ENCODE results near the gene RFX3.

RFX3 gene

DNA sequence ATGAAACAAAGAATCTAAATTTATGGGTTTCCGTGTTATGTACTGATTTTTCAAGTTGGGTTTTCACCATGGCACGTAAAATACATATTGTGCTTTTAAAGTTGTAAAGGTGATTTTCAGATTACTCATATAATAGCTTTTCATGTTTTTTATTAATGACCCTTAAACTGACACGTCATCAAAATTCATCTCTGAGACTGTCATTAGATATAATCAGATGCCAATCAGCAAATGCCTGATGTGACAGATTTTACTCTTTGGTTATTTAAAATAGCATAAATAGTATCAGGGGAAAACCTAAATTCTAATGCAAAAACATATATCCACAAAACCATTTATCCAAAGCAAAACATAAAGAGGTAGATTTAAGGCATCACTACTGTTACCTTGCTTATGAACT is 11.0 kb downstream of the RFX3 start:
- no peaks in the 10 kb centered on the region for H3K9me3 ChIP-seq (ENCODE audit: control insufficient read depth, low read length)
- no peak overlapping the region for H3K4me3 ChIP-seq (ENCODE audit: insufficient read depth, low read depth, low read length)
- H3K27ac ChIP-seq (ENCODE audit: insufficient read depth, low read depth, low read length, poor library complexity, severe bottlenecking): no peak overlapping the region
- no peaks in the 10 kb centered on the region for H3K27me3 ChIP-seq (ENCODE audit: control insufficient read depth, insufficient read depth, low read length, poor library complexity, severe bottlenecking)
- WGBS, 2 experiments: 90 to 100% methylated on average over 2 of the region's 3 CpGs
- no peaks in the 10 kb centered on the region for H3K36me3 ChIP-seq (ENCODE audit: control insufficient read depth, insufficient read depth, low read length)
- H3K4me1 ChIP-seq (ENCODE audit: control insufficient read depth, insufficient read depth, low read length): no peaks in the 10 kb centered on the region

DNA sequence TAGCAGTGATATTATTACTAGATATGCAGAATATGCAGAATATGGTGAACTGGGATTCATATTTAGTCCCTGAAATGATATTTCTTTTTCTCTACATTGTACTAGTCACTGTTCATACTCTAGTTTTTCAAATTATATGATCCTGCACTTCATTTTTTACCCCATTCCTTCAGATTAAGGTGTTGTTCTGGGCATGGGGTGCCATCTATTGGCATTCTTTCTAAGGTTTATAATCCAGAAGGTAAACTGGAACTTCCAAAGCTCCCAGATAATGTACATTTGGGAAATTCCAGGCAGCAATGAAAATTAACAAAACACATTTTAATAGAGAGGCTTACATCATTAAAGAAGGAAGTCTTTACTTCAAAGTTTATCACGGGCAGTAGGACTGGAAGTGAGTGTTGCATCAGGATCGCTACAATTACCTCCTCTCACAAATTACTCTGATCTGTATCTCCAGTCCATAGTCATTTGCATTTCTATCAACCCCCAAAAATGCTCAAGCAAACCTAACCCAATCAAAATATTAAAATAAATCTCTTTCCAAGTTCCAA is 12.5 kb downstream of the RFX3 start:
- 90 to 96% methylated on average over 2 of the region's 2 CpGs for WGBS, 2 experiments

DNA sequence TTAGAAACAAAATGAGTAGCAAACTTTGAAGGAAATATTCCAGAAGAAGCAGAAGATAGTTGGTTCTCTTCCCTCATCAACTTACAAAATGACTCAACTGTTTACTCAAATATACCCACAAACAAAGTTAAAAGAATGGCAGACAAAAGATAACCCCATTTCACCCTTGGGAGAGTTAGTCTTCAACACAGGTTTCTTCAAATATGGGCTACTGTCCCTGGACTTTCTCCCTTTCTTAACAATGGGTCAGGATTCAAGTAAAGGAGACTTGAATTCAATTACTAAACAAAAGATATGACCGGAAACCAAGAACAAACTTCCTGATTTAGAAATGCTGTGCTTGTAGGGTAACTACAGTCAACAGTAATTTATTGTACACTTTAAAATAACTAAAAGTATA is 14.2 kb downstream of the RFX3 start:
- no peaks in the 10 kb centered on the region for H3K9me3 ChIP-seq (ENCODE audit: control insufficient read depth, low read length)
- H3K4me3 ChIP-seq (ENCODE audit: insufficient read depth, low read depth, low read length): no peak overlapping the region
- H3K27me3 ChIP-seq (ENCODE audit: control insufficient read depth, insufficient read depth, low read length, poor library complexity, severe bottlenecking): no peaks in the 10 kb centered on the region
- H3K4me1 ChIP-seq (ENCODE audit: control insufficient read depth, insufficient read depth, low read length): peaks cover 8% of the 10 kb centered on the region
- no peaks in the 10 kb centered on the region for H3K36me3 ChIP-seq (ENCODE audit: control insufficient read depth, insufficient read depth, low read length)
- no peak overlapping the region for H3K27ac ChIP-seq (ENCODE audit: insufficient read depth, low read depth, low read length, poor library complexity, severe bottlenecking)
- 86% methylated on average over 1 of the region's 1 CpG; no CpG with 5 or more reads in 1 of the 2 experiments for WGBS, 2 experiments

More for the DNA sequence above, 12.5 kb downstream of the RFX3 start:
- H3K36me3 ChIP-seq (ENCODE audit: control insufficient read depth, insufficient read depth, low read length): no peaks in the 10 kb centered on the region
- no peaks in the 10 kb centered on the region for H3K9me3 ChIP-seq (ENCODE audit: control insufficient read depth, low read length)
- peaks cover 8% of the 10 kb centered on the region for H3K4me1 ChIP-seq (ENCODE audit: control insufficient read depth, insufficient read depth, low read length)
- H3K27me3 ChIP-seq (ENCODE audit: control insufficient read depth, insufficient read depth, low read length, poor library complexity, severe bottlenecking): no peaks in the 10 kb centered on the region
- no peak overlapping the region for H3K4me3 ChIP-seq (ENCODE audit: insufficient read depth, low read depth, low read length)
- no peak overlapping the region for H3K27ac ChIP-seq (ENCODE audit: insufficient read depth, low read depth, low read length, poor library complexity, severe bottlenecking)

DNA sequence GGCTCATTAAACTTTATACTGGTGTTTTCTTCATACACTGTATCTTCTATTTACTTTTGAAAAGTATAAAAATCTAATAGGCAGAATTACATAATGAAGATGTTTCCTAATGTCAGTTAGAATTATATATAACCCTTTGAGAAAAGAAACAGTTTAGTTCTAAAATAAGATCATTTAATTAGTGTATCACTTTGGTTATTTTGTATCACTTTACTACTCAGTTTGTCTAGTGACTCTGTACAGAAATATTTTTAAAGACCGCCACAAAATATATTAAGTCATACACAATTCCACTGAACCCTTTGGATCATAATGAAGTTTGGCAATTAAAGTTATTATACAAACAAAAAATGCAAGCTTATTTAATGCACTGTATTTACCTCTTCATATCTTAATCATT is 15.0 kb downstream of the RFX3 start:
- Histone ChIP-seq H3K4me3 (ENCODE audit: insufficient read depth, low read depth, low read length) (no peak overlapping the region), H3K27ac (ENCODE audit: insufficient read depth, low read depth, low read length, poor library complexity, severe bottlenecking) (no peak overlapping the region), H3K4me1 (ENCODE audit: control insufficient read depth, insufficient read depth, low read length) (peaks cover 8% of the 10 kb centered on the region), H3K27me3 (ENCODE audit: control insufficient read depth, insufficient read depth, low read length, poor library complexity, severe bottlenecking) (no peaks in the 10 kb centered on the region), H3K36me3 (ENCODE audit: control insufficient read depth, insufficient read depth, low read length) (no peaks in the 10 kb centered on the region), H3K9me3 (ENCODE audit: control insufficient read depth, low read length) (no peaks in the 10 kb centered on the region)
- WGBS, 2 experiments: no CpG with 5 or more reads among the region's 1 CpG

DNA sequence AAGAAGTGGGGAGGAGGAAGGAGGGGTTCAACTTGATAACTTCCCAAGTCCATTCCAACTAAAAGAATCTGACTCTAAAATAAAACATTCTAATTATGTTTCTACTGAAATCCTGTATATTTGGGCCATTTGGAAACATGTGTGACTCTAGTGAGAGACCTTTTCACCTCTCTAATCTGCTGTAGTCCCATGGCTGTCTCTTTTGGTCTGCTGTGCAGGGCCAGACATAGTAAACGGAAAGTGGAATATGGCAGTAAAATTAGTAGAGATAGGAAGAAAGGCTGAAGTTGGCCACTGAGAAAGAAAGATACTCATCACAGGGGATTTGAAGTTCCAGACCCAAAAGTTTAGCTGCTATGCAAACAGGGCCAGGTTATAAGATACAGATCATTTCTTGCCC is 15.9 kb downstream of the RFX3 start:
- Histone ChIP-seq H3K36me3 (ENCODE audit: control insufficient read depth, insufficient read depth, low read length) (no peaks in the 10 kb centered on the region), H3K9me3 (ENCODE audit: control insufficient read depth, low read length) (no peaks in the 10 kb centered on the region), H3K27me3 (ENCODE audit: control insufficient read depth, insufficient read depth, low read length, poor library complexity, severe bottlenecking) (no peaks in the 10 kb centered on the region), H3K4me3 (ENCODE audit: insufficient read depth, low read depth, low read length) (no peak overlapping the region), H3K27ac (ENCODE audit: insufficient read depth, low read depth, low read length, poor library complexity, severe bottlenecking) (peak overlapping the region; percentile 38), H3K4me1 (ENCODE audit: control insufficient read depth, insufficient read depth, low read length) (peaks cover 8% of the 10 kb centered on the region)
- WGBS, 2 experiments: 94 to 95% methylated on average over 1 of the region's 1 CpG

DNA sequence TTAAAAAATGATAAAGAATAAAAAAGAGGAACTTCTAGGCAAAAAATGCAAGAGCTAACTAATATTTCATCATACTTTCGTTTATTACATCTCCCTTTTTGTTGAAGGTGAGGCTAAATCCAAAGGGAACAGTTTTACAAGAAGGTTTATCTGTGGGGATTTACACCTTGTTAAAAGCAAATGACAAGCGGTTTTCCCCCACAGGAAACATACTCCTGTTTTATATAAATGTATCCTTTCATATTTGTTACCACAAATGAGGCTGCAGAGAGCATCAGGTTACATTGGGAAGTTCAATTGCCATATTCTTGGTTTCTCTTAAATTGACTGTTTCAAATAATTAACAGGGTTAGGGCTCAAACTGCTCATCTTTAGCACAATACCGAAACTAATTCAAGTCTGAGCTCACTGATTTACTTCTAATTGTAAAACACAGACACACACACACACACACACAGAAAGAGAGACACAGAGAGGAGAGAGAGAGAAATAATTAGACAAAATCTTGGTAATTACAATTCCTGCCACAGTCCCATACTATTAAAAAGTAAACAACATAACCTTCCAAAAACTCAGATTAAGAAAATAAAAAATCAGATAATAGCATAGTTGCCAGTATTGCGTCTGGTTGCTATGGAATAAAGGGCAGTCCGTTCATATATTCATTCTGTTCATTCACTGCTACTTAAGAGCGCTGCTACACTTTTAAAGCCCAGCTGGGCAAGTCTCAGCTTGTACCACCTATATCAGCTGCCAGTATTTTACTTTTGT is 17.1 kb downstream of the RFX3 start:
- no peak overlapping the region for H3K27ac ChIP-seq (ENCODE audit: insufficient read depth, low read depth, low read length, poor library complexity, severe bottlenecking)
- peaks cover 8% of the 10 kb centered on the region for H3K4me1 ChIP-seq (ENCODE audit: control insufficient read depth, insufficient read depth, low read length)
- no peaks in the 10 kb centered on the region for H3K27me3 ChIP-seq (ENCODE audit: control insufficient read depth, insufficient read depth, low read length, poor library complexity, severe bottlenecking)
- H3K36me3 ChIP-seq (ENCODE audit: control insufficient read depth, insufficient read depth, low read length): no peaks in the 10 kb centered on the region
- H3K4me3 ChIP-seq (ENCODE audit: insufficient read depth, low read depth, low read length): no peak overlapping the region
- WGBS, 2 experiments: 90 to 93% methylated on average over 5 to 6 of the region's 6 CpGs
- no peaks in the 10 kb centered on the region for H3K9me3 ChIP-seq (ENCODE audit: control insufficient read depth, low read length)

DNA sequence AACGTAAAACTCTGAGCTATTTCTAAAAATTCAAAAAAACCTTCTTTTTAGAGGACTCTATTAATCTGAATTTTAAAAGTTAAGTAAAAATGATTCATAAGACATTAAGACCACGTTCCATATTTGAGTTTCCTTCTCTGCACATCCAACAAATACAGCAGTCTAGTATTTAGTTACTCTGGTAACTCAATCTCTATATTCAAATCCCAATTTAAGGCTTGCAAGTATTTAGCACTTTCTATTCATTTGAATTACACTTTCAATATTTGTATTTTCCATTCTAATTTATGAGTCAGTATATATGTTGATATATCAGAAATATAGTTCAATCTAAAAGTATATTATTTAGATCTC is 17.7 kb downstream of the RFX3 start:
- Histone ChIP-seq H3K36me3 (ENCODE audit: control insufficient read depth, insufficient read depth, low read length) (no peaks in the 10 kb centered on the region), H3K27ac (ENCODE audit: insufficient read depth, low read depth, low read length, poor library complexity, severe bottlenecking) (no peak overlapping the region), H3K4me1 (ENCODE audit: control insufficient read depth, insufficient read depth, low read length) (peaks cover 8% of the 10 kb centered on the region), H3K4me3 (ENCODE audit: insufficient read depth, low read depth, low read length) (no peak overlapping the region), H3K9me3 (ENCODE audit: control insufficient read depth, low read length) (no peaks in the 10 kb centered on the region), H3K27me3 (ENCODE audit: control insufficient read depth, insufficient read depth, low read length, poor library complexity, severe bottlenecking) (no peaks in the 10 kb centered on the region)
- 90 to 93% methylated on average over 1 to 2 of the region's 2 CpGs for WGBS, 2 experiments

DNA sequence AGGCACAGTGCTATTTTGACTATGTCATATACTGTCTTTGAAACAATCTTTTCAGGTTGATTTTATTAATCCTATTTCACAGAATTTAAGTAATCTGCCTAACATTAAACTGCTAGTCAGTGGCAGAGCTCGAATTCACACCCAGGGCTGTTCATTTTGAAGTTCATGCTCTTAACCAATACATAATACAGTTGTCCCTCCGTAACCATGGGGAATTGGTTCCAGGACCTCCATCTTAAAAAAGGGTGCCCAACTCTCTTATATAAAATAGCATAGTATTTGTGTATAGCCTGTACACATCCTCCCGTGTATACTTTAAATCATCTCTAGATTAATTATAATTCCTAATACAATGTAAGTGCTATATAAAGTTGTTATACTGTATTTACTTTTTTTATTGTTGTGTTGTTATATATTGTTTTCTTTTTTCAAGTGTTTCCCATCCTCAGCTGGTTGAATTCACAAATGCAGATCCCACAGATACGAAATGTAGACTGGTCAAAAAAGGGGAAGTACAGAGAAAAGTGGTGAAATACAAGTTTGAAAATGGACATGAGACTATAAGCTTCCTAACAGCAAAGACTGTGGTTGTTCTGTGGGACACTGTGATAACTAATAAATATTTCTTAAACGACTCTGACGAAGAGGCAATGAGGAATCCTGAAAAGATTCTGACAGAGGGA is 18.3 kb downstream of the RFX3 start:
- no peaks in the 10 kb centered on the region for H3K9me3 ChIP-seq (ENCODE audit: control insufficient read depth, low read length)
- no peak overlapping the region for H3K27ac ChIP-seq (ENCODE audit: insufficient read depth, low read depth, low read length, poor library complexity, severe bottlenecking)
- no peaks in the 10 kb centered on the region for H3K27me3 ChIP-seq (ENCODE audit: control insufficient read depth, insufficient read depth, low read length, poor library complexity, severe bottlenecking)
- WGBS, 2 experiments: 90 to 98% methylated on average over 2 to 5 of the region's 6 CpGs
- H3K4me1 ChIP-seq (ENCODE audit: control insufficient read depth, insufficient read depth, low read length): peaks cover 8% of the 10 kb centered on the region
- no peak overlapping the region for H3K4me3 ChIP-seq (ENCODE audit: insufficient read depth, low read depth, low read length)
- H3K36me3 ChIP-seq (ENCODE audit: control insufficient read depth, insufficient read depth, low read length): no peaks in the 10 kb centered on the region

DNA sequence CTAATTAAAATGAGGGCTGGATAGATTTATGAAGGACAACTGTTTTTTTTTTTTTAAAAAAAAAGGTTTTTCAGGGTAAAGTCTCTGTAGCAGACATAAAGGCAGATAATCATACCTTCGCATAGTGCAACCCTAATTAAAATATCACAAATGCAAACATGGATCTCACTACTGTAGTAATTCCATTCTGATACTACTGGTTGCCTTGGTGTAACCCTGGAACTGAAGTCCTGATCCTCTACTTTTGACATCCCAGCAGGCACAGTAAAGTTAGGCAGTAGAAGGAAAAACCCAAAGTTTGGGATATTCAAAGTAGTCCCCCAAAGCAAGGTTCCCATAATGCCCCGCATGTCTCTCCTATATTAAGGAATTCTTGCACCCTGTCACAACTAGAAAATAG is 19.6 kb downstream of the RFX3 start:
- Histone ChIP-seq H3K27ac (ENCODE audit: insufficient read depth, low read depth, low read length, poor library complexity, severe bottlenecking) (no peak overlapping the region), H3K4me3 (ENCODE audit: insufficient read depth, low read depth, low read length) (no peak overlapping the region), H3K9me3 (ENCODE audit: control insufficient read depth, low read length) (no peaks in the 10 kb centered on the region), H3K4me1 (ENCODE audit: control insufficient read depth, insufficient read depth, low read length) (peaks cover 8% of the 10 kb centered on the region), H3K36me3 (ENCODE audit: control insufficient read depth, insufficient read depth, low read length) (no peaks in the 10 kb centered on the region), H3K27me3 (ENCODE audit: control insufficient read depth, insufficient read depth, low read length, poor library complexity, severe bottlenecking) (no peaks in the 10 kb centered on the region)
- 94 to 100% methylated on average over 1 to 2 of the region's 2 CpGs for WGBS, 2 experiments

DNA sequence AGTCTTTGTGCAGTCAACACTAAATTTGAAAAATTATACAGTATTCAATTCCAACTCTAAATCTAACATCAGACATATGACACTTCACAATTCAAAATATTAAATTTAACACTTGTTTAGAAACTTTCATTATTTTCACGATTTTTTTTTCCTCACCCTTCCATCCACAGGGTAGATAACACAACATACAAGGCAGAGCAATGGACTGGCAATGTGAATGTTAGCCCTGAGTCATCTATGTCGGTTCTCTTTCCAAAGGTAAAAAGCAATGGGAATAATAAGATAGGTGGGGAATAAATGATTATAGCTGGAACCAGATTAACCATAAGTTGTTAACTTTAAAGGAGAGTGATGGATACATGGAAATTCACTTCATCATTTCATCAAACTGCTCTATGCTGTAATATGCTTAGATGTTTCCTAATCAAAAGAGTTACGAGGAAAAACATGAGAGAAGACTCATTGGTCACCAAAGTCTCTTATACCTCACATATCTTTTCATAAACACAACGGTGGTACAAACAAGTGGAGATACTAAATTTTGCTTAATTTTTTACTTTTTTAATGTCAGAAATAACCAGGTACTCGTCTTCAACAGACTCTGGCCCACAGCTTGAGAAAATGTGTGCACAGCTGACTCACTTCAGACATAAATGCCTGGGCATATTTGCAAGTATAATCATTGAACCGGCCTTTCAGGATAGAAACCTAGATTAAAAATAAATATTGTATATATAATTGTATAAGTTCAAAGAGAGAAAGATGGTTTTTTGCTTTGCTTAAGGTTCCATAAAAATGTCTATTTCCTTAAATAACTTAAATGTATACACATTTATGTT is 23.0 kb downstream of the RFX3 start:
- Histone ChIP-seq H3K4me3 (ENCODE audit: insufficient read depth, low read depth, low read length) (no peak overlapping the region), H3K27ac (ENCODE audit: insufficient read depth, low read depth, low read length, poor library complexity, severe bottlenecking) (no peak overlapping the region), H3K9me3 (ENCODE audit: control insufficient read depth, low read length) (no peaks in the 10 kb centered on the region), H3K36me3 (ENCODE audit: control insufficient read depth, insufficient read depth, low read length) (no peaks in the 10 kb centered on the region), H3K4me1 (ENCODE audit: control insufficient read depth, insufficient read depth, low read length) (peaks cover 21% of the 10 kb centered on the region), H3K27me3 (ENCODE audit: control insufficient read depth, insufficient read depth, low read length, poor library complexity, severe bottlenecking) (no peaks in the 10 kb centered on the region)
- WGBS, 2 experiments: 95 to 97% methylated on average over 5 to 6 of the region's 6 CpGs
